ENCODE data around the gene COL27A1. TPM values are rescaled to one million over a fixed set of nuclear protein-coding genes. Genes with fewer than 3 reads are reported as not detected.

Gene COL27A1
- total RNA-seq, 2 experiments from 2014 or later: 8.4 to 9.7 TPM

DNA sequence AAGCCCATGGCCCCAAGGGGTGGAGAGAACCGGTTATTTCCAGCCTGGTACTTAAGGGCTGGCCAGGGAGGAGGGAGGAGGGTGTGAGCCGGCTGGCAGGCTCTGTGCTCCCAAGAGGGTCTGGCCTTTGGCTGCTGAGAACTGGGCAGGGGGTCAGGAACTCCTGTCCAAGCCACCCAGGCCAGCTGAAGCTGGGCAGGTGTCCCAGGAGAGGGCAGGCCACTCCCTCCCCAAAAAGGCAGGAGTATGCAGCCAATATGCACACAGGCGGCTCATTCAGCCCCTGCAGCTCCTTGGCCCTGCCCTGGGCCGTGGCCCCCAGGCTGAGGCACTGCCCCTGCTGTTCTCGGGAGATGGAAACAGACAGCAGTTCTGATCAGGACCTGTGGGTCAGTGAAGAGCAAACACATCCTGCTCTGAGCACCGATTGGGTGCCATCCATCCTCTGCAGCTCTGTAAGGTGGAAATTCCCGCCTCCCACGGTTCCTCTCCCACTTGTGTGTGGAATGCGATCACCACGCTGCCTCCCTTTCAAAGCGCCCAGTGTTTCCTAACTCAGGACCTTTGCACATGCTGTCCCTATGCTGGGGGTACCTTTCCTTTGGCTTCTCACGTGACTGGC is 39.1 kb upstream of the COL27A1 start:
- intact Hi-C loops (cut with micrococcal nuclease): no loop called here
- ChIA-PET CTCF (interaction anchor here (1.2 kb wide), 1 partner anchor 8 kb away, joined by 3 read pairs; no protein-coding TSS in a partner anchor), POLR2A (no interaction called here)
- ATAC-seq (no peak), DNase-seq (no peak)
- Mint-ChIP-seq H3K36me3 (ENCODE audit: low read depth) (no peaks in the 10 kb centered on the region), H3K4me1 (ENCODE audit: low read depth) (no peaks in the 10 kb centered on the region), H3K27me3 (peaks cover 30% of the 10 kb centered on the region), H3K27ac (no peak overlapping the region), H3K4me3 (no peak overlapping the region), H3K9me3 (no peaks in the 10 kb centered on the region)
- TF ChIP-seq, protein P1, sequence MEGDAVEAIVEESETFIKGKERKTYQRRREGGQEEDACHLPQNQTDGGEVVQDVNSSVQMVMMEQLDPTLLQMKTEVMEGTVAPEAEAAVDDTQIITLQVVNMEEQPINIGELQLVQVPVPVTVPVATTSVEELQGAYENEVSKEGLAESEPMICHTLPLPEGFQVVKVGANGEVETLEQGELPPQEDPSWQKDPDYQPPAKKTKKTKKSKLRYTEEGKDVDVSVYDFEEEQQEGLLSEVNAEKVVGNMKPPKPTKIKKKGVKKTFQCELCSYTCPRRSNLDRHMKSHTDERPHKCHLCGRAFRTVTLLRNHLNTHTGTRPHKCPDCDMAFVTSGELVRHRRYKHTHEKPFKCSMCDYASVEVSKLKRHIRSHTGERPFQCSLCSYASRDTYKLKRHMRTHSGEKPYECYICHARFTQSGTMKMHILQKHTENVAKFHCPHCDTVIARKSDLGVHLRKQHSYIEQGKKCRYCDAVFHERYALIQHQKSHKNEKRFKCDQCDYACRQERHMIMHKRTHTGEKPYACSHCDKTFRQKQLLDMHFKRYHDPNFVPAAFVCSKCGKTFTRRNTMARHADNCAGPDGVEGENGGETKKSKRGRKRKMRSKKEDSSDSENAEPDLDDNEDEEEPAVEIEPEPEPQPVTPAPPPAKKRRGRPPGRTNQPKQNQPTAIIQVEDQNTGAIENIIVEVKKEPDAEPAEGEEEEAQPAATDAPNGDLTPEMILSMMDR (IDR thresholded peaks at IDR 0.05): no peak

- no peak for DNase-seq
These were observed 37.7 kb upstream of the COL27A1 start for GRCh38 chr9:114117614-114117995.

DNA sequence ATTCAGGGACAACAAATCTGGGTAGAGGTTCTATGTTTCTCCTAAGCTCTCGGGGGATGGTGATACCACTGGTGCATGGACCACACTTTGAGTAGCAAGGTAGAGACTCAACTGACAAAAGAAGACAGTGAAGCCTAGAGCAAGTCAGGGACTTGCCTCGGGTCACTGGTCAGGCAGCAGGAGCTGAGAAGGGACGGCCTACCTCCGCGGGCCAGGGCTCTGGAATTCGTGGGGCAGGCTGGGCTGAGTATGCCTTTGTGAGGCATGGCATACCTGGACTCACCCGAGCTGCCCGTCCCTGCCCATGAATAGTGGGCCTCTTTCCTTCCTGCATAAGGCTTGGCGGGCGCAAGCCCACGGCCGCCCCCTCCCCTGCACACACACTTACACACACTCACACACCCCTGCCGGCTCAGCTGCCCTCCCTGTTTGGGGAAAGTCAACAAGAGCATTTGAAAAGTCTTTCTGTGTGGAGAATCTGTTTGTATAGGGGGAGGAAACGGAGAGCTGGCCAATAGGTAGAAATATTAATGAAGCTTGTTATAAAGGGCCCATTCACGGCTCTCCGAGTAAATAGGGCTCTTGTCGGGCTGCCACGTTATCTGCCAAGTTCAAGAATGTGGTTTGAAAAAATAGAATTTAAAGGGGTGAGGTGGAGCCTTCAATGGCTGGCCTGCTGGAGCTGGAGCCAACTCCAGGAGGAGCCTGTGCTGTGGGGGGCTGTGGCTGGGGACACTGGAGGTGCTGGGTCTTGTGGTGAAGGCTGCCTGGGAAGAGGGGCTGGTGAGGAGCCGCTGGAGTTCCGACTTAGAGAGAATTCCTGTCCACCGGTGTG is 37.1 kb upstream of the COL27A1 start:
- TF ChIP-seq, protein P1 (IDR thresholded peaks at IDR 0.05): no peak
- intact Hi-C loops (cut with micrococcal nuclease): no loop called here
- ATAC-seq (no peak), DNase-seq (no peak)
- Mint-ChIP-seq H3K9me3 (no peaks in the 10 kb centered on the region), H3K27me3 (peaks cover 26% of the 10 kb centered on the region), H3K4me1 (ENCODE audit: low read depth) (no peaks in the 10 kb centered on the region), H3K27ac (no peak overlapping the region), H3K4me3 (no peak overlapping the region), H3K36me3 (ENCODE audit: low read depth) (no peaks in the 10 kb centered on the region)
- ChIA-PET POLR2A (no interaction called here), CTCF (interaction anchor here (1.2 to 1.4 kb wide), 3 partner anchors 10 to 173 kb away, joined by 3 to 5 read pairs (median 4); no protein-coding TSS in a partner anchor)

More at GRCh38 chr9:114117614-114117995, 37.7 kb upstream of the COL27A1 start:
- ATAC-seq: no peak
- ChIA-PET CTCF (interaction anchor here (1.2 to 1.4 kb wide), 3 partner anchors 9 to 173 kb away, joined by 3 to 5 read pairs (median 4); no protein-coding TSS in a partner anchor), POLR2A (no interaction called here)
- Mint-ChIP-seq H3K9me3 (no peaks in the 10 kb centered on the region), H3K4me1 (ENCODE audit: low read depth) (no peaks in the 10 kb centered on the region), H3K4me3 (no peak overlapping the region), H3K36me3 (ENCODE audit: low read depth) (no peaks in the 10 kb centered on the region), H3K27me3 (peaks cover 29% of the 10 kb centered on the region), H3K27ac (no peak overlapping the region)
- intact Hi-C loops (cut with micrococcal nuclease): no loop called here
- TF ChIP-seq, protein P1 (IDR thresholded peaks at IDR 0.05): no peak

GRCh38 chr9:114119242-114120191 is 35.8 kb upstream of the COL27A1 start:
- DNase-seq: no peak

More at GRCh38 chr9:114119242-114120191, 35.8 kb upstream of the COL27A1 start:
- no peak overlapping the region for H3K27ac Mint-ChIP-seq
- H3K27me3 Mint-ChIP-seq: peaks cover 20% of the 10 kb centered on the region
- POLR2A ChIA-PET: no interaction called here
- no peaks in the 10 kb centered on the region for H3K4me1 Mint-ChIP-seq (ENCODE audit: low read depth)
- H3K4me3 Mint-ChIP-seq: no peak overlapping the region
- TF ChIP-seq, protein P1 (IDR thresholded peaks at IDR 0.05): no peak
- H3K9me3 Mint-ChIP-seq: no peaks in the 10 kb centered on the region
- no peak for ATAC-seq
- intact Hi-C loops (cut with micrococcal nuclease): no loop called here
- no peaks in the 10 kb centered on the region for H3K36me3 Mint-ChIP-seq (ENCODE audit: low read depth)
- CTCF ChIA-PET: interaction anchor here (1.0 kb wide), 1 partner anchor 12 kb away, joined by 3 read pairs; no protein-coding TSS in a partner anchor
